GM12878 (cell line): ENCODE measurements around the gene STAG2. TPM values are rescaled to one million over a fixed set of nuclear protein-coding genes. Genes with fewer than 3 reads are reported as not detected.
A peak's percentile ranks its signal among the peaks of the same experiment; 100 is the strongest.

Experiments used
- ATAC-seq: fragments of 200-7000 bp; cut with Tn5 transposase; 3 replicates; pipeline ENCODE4 v1.9.1; 2020; ENCODE audit warnings: mild to moderate bottlenecking, moderate library complexity
- BruUV-seq: library from RNA; stranded (reverse); fragments of 400-500 nt; replicated peaks from 2 replicates; lab custom pipeline; 2021; lab: Mats Ljungman, UMichigan
- CTCF ChIA-PET: fragments of 300-600 bp; sonication (Branson Sonifier 250); formaldehyde crosslinking; extraction: SDS; loops from one replicate; lab custom pipeline; 2021; ENCODE audit warnings: inconsistent platforms; lab: Yijun Ruan, JAX
- POLR2A ChIA-PET: fragments of 350-600 bp; formaldehyde crosslinking; extraction: SDS; loops from one replicate; lab custom pipeline; 2021; ENCODE audit warnings: inconsistent platforms; lab: Charles Lee
- RAD21 ChIA-PET: fragments of 300-600 bp; sonication (Branson Sonifier 250); formaldehyde crosslinking; loops from one replicate; lab custom pipeline; 2023; ENCODE audit warnings: antibody characterized with exemption; ENCODE audit not compliant: unreplicated experiment; lab: Charles Lee
- SMC1A ChIA-PET: fragments of 300-600 bp; sonication (Branson Sonifier 250); formaldehyde crosslinking; loops from one replicate; lab custom pipeline; 2023; ENCODE audit not compliant: unreplicated experiment, uncharacterized antibody; lab: Charles Lee
- DNase-seq: peaks from one replicate; pipeline ENCODE4 v3.0.0-alpha.2; 2011; ENCODE audit warnings: low read depth, low spot score
- FAIRE-seq: peaks from 3 replicates; lab custom pipeline; 2011; peaks lifted over from hg19 to GRCh38; lab: Jason Lieb, UNC
- H2AFZ ChIP-seq: 2 replicates; pipeline ENCODE4 v1.6.0; 2011; ENCODE audit warnings: low read depth, low read length, control low read depth; ENCODE audit not compliant: control insufficient read depth
- H3K27ac ChIP-seq: 2 replicates; pipeline ENCODE4 v1.5.1; 2011; ENCODE audit warnings: control low read depth; ENCODE audit not compliant: control insufficient read depth, insufficient read depth
- H3K27me3 ChIP-seq, 2 experiments: replicated peaks in 1 of 2; 2 replicates each; pipeline versions ENCODE4 v1.6.0 to v1.6.1; 2011; ENCODE audit warnings: low read length in 1 of 2; ENCODE audit not compliant: control insufficient read depth in 2 of 2, insufficient read depth in 2 of 2
- H3K36me3 ChIP-seq, 2 experiments: 2 replicates each; pipeline ENCODE4 v1.5.1; 2011; ENCODE audit warnings: low read length in 1 of 2; ENCODE audit not compliant: control insufficient read depth in 2 of 2, insufficient read depth in 2 of 2
- H3K4me1 ChIP-seq: 2 replicates; pipeline ENCODE4 v1.6.1; 2011; ENCODE audit warnings: mild to moderate bottlenecking, low read length, moderate library complexity, mixed read lengths; ENCODE audit not compliant: control insufficient read depth, insufficient read depth
- H3K4me2 ChIP-seq: 2 replicates; pipeline ENCODE4 v1.6.0; 2011; ENCODE audit warnings: control low read depth; ENCODE audit not compliant: control insufficient read depth, insufficient read depth
- H3K4me3 ChIP-seq: fragments of 200-600 bp; sonication (generic); 2 replicates; pipeline ENCODE4 v1.5.1; 2016
- H3K79me2 ChIP-seq: 2 replicates; pipeline ENCODE4 v1.6.0; 2011; ENCODE audit warnings: low read length; ENCODE audit not compliant: control insufficient read depth, insufficient read depth
- H3K9ac ChIP-seq: 2 replicates; pipeline ENCODE4 v1.8.0; 2011; ENCODE audit warnings: low read length, control low read depth, mixed read lengths; ENCODE audit not compliant: control insufficient read depth, insufficient read depth
- H3K9me3 ChIP-seq: replicated peaks from 3 replicates; pipeline ENCODE4 v1.5.1; 2011; ENCODE audit warnings: mild to moderate bottlenecking, low read length; ENCODE audit not compliant: control insufficient read depth, insufficient read depth
- H4K20me1 ChIP-seq: 2 replicates; pipeline ENCODE4 v1.6.0; 2011; ENCODE audit not compliant: control insufficient read depth, insufficient read depth
- JUNB ChIP-seq: IDR thresholded peaks from 2 replicates; pipeline ENCODE4 v1.6.1; 2016; ENCODE audit warnings: antibody characterized with exemption, mild to moderate bottlenecking
- NR2F1 ChIP-seq: fragments of 450-650 bp; conservative IDR thresholded peaks from 2 replicates; pipeline ENCODE4 v1.6.1; 2017; ENCODE audit warnings: mild to moderate bottlenecking
- RUNX3 ChIP-seq: IDR thresholded peaks from 2 replicates; pipeline ENCODE4 v1.6.1; 2012; ENCODE audit warnings: low read length, inconsistent platforms
- STAT3 ChIP-seq: IDR thresholded peaks from 2 replicates; pipeline ENCODE4 v1.6.1; 2011; ENCODE audit warnings: low read depth, low read length, improper control_type of control experiment
- ZBED1 ChIP-seq: IDR thresholded peaks from 2 replicates; pipeline ENCODE4 v1.6.1; 2016; ENCODE audit warnings: borderline replicate concordance
- ZNF687 ChIP-seq: fragments of 450-650 bp; IDR thresholded peaks from 2 replicates; pipeline ENCODE4 v1.6.1; 2017; ENCODE audit warnings: mild to moderate bottlenecking, moderate library complexity
- WGBS: methylation state at CpG from one replicate; pipeline ENCODE4 v1.1.6; 2016; ENCODE audit warnings: low lambda C conversion rate; ENCODE audit not compliant: insufficient replicate concordance, insufficient coverage; ENCODE audit errors: missing lambda C conversion rate; 5-methylcytosine and 5-hydroxymethylcytosine counted together
- in situ Hi-C: fragments of 300-500 bp; cut with MboI; formaldehyde crosslinking; loops from 9 replicates; pipeline ENCODE4 v1.14.3; 2018; ENCODE audit warnings: mixed read lengths
- intact Hi-C: fragments of 100-400 bp; cut with micrococcal nuclease; formaldehyde crosslinking; loops from one replicate; pipeline ENCODE4 v1.14.2; 2022; ENCODE audit not compliant: unreplicated experiment
- polyA plus RNA-seq, 11 experiments: library from polyadenylated mRNA; depleted of rRNA in 4 of 11; unstranded in 6 of 11; stranded (reverse) in 5 of 11; fragments of >200 nt; fragmentation: Nextera tagmentation in 4 of 11; fragmentation: Illumina TruSeq in 1 of 11; extraction: Ambion mirVana in 4 of 11; extraction: Trizol in 1 of 11; gene quantifications; 1 replicate in 1 of 11; 2 replicates in 10 of 11; pipeline versions ENCODE4 v1.2.1 to v1.2.3, GENCODE V29; 2011 to 2016; ENCODE audit warnings: inconsistent platforms in 2 of 11, missing spikeins in 2 of 11, low read depth in 1 of 11
- total RNA-seq, 4 experiments: library from RNA; depleted of rRNA in 3 of 4; stranded (reverse); fragments of >200 nt in 3 of 4; fragmentation: Illumina TruSeq in 1 of 4; extraction: Trizol in 1 of 4; gene quantifications; 2 replicates each; pipeline versions ENCODE4 v1.2.1 to v1.2.3, GENCODE V29; 2013 to 2021

STAG2 gene
- total and polyA plus RNA-seq, 10 of the 15 experiments (the other 5 are each of a cell fraction or from before 2014, with no cell fraction given), result 26.9 to 84.2 (median 46.7) TPM

DNA sequence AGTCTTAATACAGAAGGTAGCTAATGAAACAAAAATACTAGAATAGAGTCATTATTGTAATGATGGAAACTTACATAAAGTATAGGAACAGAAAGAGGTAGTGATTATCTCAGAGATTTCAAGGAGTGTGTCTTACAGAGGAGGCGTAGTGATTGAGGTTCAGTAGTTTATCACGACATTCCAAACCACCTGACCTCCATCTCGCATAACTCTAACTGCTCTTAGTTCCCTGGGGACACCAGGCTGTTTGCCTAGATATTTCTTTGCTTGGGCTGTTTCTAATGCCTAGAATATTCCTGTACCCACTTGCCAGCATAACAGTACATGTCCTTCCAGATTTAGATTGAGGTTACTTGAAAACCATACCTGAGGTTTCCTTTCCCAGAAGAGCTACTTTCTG, 29.1 kb downstream of the STAG2 start:
- Histone ChIP-seq H3K27me3 (no peaks in the 10 kb centered on the region), H3K9ac (no peak overlapping the region), H3K36me3 (no peaks in the 10 kb centered on the region; a peak in 1 of 4 replicates), H3K4me1 (no peaks in the 10 kb centered on the region), H2AFZ (no peak overlapping the region)
- intact Hi-C loops, result no loop called here
- 24% methylated on average over 3 of the region's 3 CpGs for WGBS
- DNase-seq (no peak), FAIRE-seq (no peak)
- ChIA-PET SMC1A (interaction anchor here (0.9 to 1.2 kb wide), 2 partner anchors 26 to 27 kb away, joined by 3 read pairs; no protein-coding TSS in a partner anchor), CTCF (interaction anchor here (0.8 kb wide), 1 partner anchor 157 kb away, joined by 3 read pairs; no protein-coding TSS in a partner anchor)
- TF ChIP-seq NR2F1, result no peak
- TF ChIP-seq JUNB, result no peak
- TF ChIP-seq RUNX3, result peak; percentile 16; the same call in 1 of the 2 replicates
- TF ChIP-seq ZBED1, result peak; percentile 90
- TF ChIP-seq STAT3, result no peak
- TF ChIP-seq, all 136 proteins: peak for 2
- Histone ChIP-seq H3K4me2 (peak overlapping the region; percentile 59), H3K27ac (no peak overlapping the region), H3K4me3 (0 out of 2 replicates have a peak overlapping the region, but pooled peaks have one; percentile 50), H3K79me2 (peaks cover 69% of the 10 kb centered on the region), H3K9me3 (no peaks in the 10 kb centered on the region; the same call in 2 of the 3 replicates), H4K20me1 (no peaks in the 10 kb centered on the region; the same call in 1 of the 2 replicates)
- peak; percentile 67 for ATAC-seq
- ChIA-PET POLR2A (no interaction called here), RAD21 (no interaction called here)
- no TSS peak for BruUV-seq
- in situ Hi-C loops, result no loop called here

GRCh38 chrX:123993326-123993725, 31.8 kb downstream of the STAG2 start:
- BruUV-seq, result no TSS peak
- intact Hi-C loops (no loop called here), in situ Hi-C loops (no loop called here)
- WGBS, result 53% methylated on average over 1 of the region's 1 CpG
- no peaks in the 10 kb centered on the region; a peak in 1 of 4 replicates for H3K36me3 ChIP-seq
- ChIA-PET CTCF (no interaction called here), POLR2A (interaction anchor here (0.6 kb wide), 1 partner anchor 16 kb away, joined by 3 read pairs; no protein-coding TSS in a partner anchor), RAD21 (no interaction called here), SMC1A (no interaction called here)
- no peaks in the 10 kb centered on the region for H3K27me3 ChIP-seq
- H3K4me2 ChIP-seq, result no peak overlapping the region
- no peaks in the 10 kb centered on the region for H3K4me1 ChIP-seq
- no peak overlapping the region for H3K9ac ChIP-seq
- TF ChIP-seq ZNF687, result no peak
- ATAC-seq (no peak), DNase-seq (no peak), FAIRE-seq (no peak)
- H3K27ac ChIP-seq, result no peak overlapping the region
- peaks cover 74% of the 10 kb centered on the region for H3K79me2 ChIP-seq
- no peak overlapping the region for H3K4me3 ChIP-seq
- H4K20me1 ChIP-seq, result no peaks in the 10 kb centered on the region; the same call in 1 of the 2 replicates
- H3K9me3 ChIP-seq, result no peaks in the 10 kb centered on the region; the same call in 2 of the 3 replicates
- H2AFZ ChIP-seq, result no peak overlapping the region
